Epithelial cell of proximal tubule (primary cell): ENCODE data around the gene FAM210B. TPM values are rescaled to one million over a fixed set of nuclear protein-coding genes. Genes with fewer than 3 reads are reported as not detected.

Experiments
- DNase-seq: peaks from one replicate; pipeline ENCODE4 v3.0.0-alpha.2; 2011; ENCODE audit warnings: low read depth
- H3K4me3 ChIP-seq: 2 replicates; pipeline ENCODE4 v1.5.1; 2011; ENCODE audit warnings: low read depth, mild to moderate bottlenecking, low read length
- CTCF ChIP-seq: conservative IDR thresholded peaks from 2 replicates; pipeline ENCODE4 v1.5.1; 2012; ENCODE audit warnings: low read depth, mild to moderate bottlenecking, low read length
- total RNA-seq: library from RNA; depleted of rRNA; stranded (reverse); fragments of >200 nt; gene quantifications from 2 replicates; pipeline ENCODE4 v1.2.3, GENCODE V29; 2015

The FAM210B gene
- total RNA-seq, 1 donor from 2014 or later: 27.1 TPM

DNA sequence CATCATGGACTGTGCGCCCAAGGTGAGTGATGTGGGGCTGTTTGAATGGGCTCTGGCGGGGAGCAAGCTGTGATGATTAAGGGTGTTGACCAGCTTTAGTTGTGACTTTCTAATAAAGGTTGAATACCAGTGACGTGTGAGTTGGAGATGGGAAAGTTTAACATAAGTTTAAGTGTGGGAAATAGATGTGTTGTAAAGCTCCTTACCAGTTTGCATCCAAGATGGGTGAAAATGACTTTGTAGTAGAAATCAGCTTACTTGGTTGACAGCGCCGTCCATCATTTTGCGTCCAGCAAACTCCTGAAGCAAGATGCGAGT, 53.7 kb downstream of the FAM210B start:
- TF ChIP-seq CTCF: no peak
- peak overlapping the region; percentile 41 for H3K4me3 ChIP-seq
- no peak for DNase-seq

GRCh38 chr20:56412949-56413348, 54.2 kb downstream of the FAM210B start:
- no peak for TF ChIP-seq CTCF
- H3K4me3 ChIP-seq: no peak overlapping the region
- DNase-seq: no peak

DNA sequence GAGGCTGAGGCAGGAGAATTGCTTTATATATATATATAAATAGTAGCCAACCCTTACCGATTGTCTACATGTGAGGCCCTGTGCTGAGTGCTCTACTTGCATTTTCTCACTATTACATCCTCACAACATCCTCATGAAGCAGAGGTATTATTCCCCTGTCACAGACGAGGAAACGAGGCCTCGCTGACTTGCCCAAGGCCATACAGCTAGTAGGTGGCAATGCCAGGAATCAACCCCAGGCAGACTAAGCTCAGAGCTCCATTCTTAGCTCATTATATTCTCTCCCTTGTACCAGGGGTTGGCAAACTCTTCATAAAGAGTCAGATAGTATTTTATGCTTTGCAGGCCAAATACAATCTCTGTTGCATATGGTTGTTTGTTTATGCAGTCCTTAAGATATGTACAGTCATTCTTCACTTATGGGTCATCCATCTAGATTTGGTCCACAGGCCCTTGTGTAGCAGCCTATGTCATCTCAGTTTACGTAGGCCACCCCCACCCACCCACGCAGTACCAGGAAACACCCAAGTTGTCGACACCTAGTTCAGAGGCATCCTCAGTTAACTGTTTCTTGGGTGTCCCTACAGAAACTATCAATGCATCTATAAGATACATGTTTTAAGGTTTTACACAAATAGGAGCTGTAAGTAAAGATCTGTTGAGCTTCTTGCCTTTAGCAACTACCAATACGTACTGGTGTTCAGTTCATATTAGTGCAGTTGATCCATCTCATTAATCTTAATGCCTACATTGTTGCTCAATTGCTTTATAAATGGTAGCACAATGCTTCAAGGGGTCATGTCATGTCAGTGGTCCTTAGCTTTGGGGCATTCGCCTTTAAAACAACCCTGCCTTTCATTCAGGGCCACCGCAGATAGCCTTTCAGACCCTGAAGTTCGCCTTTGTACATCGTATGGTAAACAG, 56.3 kb downstream of the FAM210B start:
- no peak for DNase-seq
- no peak for TF ChIP-seq CTCF
- H3K4me3 ChIP-seq: no peak overlapping the region

- no peak for DNase-seq
- H3K4me3 ChIP-seq: no peak overlapping the region
- no peak for TF ChIP-seq CTCF
Measured at GRCh38 chr20:56417402-56417801, 58.6 kb downstream of the FAM210B start.

- no peak for TF ChIP-seq CTCF
- DNase-seq: no peak
- H3K4me3 ChIP-seq: no peak overlapping the region
Measured at GRCh38 chr20:56417911-56418310, 59.1 kb downstream of the FAM210B start.

Other genes starting within 250 kb of the FAM210B start
- not detected in 2 replicates for gene MC3R, start 110.2 kb upstream of the FAM210B start, total RNA-seq
- 83.9 and 116 TPM in 2 replicates for gene AURKA, start 33.2 kb downstream of the FAM210B start, total RNA-seq
- 21.6 and 39.4 TPM in 2 replicates for gene CSTF1, start 33.7 kb downstream of the FAM210B start, total RNA-seq
- under 0.01 and 0.14 TPM in 2 replicates for gene CASS4, start 53.3 kb downstream of the FAM210B start, total RNA-seq
- 50.0 and 58.5 TPM in 2 replicates for gene RTF2, start 109.7 kb downstream of the FAM210B start, total RNA-seq
- gene FAM209A, start 165.8 kb downstream of the FAM210B start, total RNA-seq: not detected in 2 replicates
- not detected in 2 replicates for gene FAM209B, start 174.3 kb downstream of the FAM210B start, total RNA-seq